ENCODE measurements around the gene CDX1.

Gene CDX1

GRCh38 chr5:150131978-150132694, 34.4 kb upstream of the CDX1 start:
- no peak for DNase-seq

DNA sequence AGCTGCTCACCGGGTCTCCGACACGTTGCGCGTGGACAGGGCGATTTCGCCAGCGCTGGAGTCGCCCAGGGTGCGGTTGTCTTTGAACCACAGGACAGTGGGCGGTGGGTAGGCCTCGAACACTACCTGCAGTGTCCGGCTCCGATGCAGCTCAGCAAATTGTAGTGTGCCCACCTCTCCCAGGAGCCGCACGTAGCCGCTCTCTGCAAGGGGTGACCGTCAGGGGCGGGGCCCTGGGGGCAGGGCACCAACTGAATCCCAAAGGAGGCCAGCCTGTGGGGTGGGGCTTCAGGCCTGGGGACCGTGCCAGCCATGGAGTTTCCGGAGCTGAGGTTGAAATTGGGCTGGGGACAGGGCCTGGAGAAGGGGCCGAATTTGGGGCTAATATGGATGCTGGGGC, 33.8 kb upstream of the CDX1 start:
- DNase-seq, result no peak

DNA sequence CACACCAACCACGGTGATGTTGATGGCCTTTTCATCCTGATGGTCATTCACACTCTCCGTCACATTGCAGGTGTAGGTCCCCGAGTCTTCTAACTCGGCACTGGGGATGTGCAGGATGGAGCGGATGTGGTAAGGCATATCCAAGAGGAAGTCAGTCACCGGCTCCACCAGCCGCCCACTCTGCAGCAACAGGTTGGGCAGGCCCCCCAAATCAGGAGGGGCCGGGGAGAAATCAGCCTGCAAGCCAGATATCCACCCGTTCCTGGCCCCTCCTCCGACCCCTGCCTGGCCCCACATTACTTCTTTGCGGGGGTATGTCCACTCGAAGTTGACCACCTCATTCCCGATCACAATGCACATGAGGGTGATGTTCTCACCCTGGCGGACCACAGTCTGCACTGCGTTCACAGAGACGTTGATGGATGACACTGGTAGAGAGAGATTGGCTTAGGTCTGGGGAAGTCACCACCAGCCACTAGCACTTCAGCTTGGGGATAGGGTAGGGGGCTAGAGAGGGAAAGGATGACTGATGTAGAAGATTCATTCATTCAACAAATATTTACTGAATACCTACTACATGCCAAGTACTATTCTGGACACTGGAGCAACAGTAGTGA, 32.9 kb upstream of the CDX1 start:
- DNase-seq, result no peak

DNA sequence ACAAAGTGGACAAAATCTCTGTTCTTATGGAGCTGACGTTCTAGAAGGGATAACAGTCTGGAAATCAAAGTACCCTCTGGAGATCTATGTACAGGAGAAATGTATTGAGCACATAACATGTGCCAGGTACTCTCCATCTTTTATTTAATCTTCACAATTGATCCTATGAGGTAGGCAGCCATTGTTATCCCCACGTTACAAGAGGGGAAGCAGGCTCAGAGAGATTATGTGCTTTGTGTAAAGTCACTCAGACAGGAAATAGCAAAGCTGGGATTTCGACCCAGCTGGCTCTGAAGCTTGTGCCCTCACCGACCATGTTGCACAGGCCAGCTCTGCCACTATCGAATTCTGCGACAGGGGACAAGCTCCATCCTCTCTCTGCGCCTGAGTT, 32.4 kb upstream of the CDX1 start:
- no peak for DNase-seq

DNA sequence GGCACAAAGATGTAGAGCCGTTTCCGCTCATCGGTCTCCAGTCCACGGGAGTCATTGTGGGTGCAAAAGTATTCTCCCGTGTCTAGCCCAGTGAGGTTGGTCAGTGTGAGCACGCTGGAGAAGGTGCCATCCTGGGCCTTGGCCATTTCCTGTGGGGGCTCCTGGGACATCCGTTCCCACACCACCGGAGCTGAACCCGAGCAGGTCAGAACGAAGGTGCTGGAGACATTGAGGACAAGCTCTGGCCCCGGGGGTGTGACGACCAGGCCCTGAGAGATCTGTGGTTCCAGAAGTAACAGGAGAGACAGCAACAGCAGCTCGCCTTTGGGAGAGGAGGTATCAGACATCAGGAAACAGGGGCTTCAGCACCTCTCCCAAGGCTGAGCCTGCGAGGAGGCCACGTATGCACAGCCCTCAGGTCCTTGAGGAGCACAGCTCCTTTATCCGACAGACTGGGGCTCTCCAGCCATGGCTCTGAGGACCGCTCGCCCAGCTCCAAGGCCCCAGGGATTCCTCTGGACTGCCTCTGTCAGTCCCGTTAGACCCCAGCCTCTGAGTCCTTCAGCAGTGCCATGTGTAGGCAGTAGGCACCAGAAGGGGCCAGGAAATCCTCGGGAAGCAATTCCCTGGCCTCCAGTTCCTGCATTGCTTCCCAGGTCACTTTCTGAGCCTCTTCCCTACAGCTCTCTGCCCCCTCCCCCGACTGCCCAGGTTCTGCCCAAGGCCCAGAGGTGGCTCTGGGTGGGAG, 30.8 kb upstream of the CDX1 start:
- no peak for DNase-seq

DNA sequence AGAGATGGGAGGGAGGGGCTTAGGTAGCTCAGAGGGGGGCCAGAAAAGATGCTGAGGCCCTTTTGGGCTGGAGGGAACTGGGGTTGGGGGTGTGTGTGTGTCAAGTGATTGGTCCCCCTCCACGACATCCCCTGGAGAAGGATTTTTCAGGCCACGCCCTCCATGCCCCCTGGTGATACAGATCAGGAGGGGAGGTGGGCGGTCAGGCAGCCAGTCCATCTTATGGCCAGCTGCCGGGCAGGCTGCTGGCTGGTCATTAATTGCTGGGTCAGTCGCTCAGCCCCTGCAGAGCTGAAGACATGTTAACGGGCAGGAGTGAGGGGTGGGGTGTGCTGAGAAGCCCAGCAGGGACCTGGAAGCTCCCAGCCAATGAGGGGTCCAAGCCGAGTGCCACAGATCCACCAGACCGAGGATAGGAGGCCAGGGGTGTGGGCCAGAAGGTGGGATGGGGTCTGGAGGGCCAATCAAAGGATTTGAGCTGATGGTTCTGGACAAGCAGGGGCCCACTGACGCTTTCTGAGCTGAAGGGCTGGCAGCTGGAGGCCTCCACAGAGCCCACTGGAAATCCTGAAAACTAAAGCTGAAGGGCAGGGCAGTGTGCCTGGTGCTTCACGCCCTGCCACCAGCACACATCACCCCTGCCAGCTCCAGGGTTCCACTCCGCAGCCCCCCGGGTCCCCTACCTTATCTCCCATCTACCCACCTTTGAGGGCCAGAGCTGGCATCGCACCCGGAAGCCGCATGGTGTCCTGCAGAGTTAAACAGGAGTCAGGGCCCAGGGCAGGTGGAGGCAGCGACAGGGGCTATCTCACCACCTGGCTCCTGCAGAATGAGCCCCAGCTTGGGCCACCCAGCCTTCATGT, 30.0 kb upstream of the CDX1 start:
- DNase-seq, result no peak

DNA sequence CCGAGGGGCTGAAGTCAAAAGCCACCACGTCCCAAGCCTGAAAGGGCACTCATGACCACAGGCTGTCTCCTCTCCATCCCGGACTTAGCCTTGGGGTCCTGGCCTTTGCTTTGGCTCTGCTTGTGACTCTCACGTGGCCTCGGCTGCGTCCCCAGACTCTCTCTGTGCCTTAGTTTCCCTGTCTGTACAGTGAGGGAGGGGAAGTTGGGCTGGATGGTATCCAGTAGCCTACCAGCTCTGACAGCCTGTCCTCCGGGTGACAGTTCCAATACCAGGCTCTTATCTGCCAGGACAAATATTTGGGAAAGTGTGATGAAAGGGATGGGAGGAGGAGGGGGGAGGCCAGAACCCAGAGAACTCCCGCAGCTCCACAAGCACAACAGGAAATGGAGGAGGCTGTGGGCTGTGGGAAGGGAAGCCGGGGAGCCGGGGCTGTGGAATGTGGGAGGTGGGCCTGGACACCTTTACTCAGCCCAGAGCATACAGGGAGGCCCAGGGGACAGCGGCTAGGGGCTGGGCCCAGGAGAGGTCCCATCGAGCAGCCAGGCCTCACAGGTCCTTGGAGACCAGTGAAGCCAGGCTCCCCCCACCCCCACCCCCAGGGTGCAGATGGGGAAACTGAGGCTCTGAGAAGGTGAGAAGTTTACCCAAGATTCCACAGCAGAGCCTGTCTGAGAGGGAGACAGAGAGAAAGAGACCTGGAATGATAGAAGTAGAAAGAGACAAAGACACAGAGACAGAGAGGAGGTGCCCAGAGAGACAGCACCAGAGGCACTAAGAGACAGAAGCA, 29.2 kb upstream of the CDX1 start:
- no peak for DNase-seq

DNA sequence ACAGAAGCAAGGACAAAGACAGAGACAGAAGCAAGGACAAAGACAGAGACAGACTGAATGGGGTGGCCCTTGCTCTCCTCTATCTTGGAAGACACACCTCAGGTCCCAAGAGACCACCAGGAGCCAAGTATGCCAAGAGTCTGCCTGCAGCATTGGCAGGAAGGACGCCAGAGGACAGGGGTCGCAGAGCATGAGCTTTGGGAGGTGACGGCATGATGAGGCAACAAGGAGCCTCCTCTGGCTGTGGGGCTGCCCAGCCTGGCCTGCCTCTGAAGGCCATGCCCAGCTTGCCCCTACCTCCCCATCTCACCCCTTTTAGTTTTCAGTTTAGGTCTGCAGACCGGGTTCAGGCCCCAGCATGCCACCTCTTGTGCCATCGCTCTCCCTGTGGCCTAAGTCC, 28.6 kb upstream of the CDX1 start:
- no peak for DNase-seq

DNA sequence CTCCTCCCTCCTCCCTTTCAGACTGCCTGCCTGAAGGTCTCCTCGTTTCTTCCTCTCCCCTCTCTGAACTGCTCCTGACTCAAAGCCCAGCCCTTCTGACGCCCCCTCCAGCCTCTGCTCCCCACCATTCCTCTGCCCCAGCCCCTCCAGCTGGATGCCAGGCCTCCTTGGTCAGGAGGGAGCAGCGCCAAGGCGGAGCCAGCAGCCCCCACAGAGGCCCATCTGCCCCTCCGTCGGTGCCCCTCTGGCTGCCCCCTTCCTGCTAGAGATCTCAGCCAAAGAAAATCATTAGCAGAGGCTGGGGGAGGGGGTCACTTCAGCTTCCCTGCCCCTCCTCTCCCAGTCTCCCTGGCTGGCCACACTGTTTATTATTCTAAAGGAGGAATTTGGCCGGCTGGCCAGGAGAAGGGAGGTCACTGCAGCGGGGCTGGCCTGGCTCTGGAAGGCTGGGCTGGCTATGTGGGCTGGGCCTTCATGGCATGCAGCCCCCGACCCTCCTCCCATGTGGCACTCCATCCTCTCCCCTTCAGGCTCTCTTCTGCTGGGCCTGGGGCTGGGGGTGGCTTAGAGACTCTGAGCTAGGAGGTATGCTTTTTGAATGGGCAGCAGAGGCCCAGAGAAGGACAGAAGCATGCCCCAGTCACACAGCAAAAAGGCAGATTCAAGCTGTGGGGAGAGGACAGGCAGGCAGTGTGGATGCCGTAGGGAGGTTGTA, 27.9 kb upstream of the CDX1 start:
- no peak for DNase-seq

- no peak for DNase-seq
Observed at GRCh38 chr5:150139334-150139733, 27.2 kb upstream of the CDX1 start.

DNA sequence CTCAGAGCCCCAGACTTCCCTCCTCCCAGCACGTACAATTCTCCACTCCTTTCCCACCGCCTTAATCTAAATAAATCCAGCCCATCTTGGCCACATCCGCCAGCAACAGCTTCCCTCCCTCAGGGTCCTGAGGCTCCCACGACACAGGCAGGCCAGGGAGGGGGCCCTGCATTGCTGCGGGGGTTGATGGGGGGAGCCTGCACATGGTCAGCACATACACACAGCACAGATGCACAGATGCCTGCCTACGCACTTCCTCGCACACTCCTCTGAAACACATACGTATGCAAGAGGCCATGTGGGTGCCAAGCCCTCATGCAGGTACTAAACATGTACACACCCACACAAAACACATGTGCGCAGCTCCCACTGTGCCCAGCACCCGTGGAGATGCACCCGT, 25.7 kb upstream of the CDX1 start:
- DNase-seq, result no peak

- DNase-seq, result no peak
Observed at GRCh38 chr5:150141544-150142184, 24.9 kb upstream of the CDX1 start.

- DNase-seq, result no peak
Observed at GRCh38 chr5:150142185-150142958, 24.2 kb upstream of the CDX1 start.

DNA sequence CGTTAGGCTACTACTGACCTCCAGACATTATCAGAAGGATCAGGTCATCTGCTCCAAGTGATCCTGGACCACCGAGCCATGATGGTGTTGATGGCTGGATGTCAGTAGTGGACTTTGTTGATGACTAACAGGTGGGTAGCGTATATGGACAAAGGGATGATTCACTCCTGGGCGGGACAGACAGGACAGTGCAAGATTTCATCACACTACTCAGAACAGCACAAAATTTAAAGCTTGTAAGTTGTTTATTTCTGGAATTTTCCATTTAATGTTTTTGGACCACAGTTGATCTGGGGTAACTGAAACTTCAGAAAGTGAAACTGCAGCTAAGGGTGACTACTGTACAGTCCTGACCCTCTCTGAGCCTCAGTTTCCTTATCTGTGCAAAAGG, 23.6 kb upstream of the CDX1 start:
- no peak for DNase-seq

DNA sequence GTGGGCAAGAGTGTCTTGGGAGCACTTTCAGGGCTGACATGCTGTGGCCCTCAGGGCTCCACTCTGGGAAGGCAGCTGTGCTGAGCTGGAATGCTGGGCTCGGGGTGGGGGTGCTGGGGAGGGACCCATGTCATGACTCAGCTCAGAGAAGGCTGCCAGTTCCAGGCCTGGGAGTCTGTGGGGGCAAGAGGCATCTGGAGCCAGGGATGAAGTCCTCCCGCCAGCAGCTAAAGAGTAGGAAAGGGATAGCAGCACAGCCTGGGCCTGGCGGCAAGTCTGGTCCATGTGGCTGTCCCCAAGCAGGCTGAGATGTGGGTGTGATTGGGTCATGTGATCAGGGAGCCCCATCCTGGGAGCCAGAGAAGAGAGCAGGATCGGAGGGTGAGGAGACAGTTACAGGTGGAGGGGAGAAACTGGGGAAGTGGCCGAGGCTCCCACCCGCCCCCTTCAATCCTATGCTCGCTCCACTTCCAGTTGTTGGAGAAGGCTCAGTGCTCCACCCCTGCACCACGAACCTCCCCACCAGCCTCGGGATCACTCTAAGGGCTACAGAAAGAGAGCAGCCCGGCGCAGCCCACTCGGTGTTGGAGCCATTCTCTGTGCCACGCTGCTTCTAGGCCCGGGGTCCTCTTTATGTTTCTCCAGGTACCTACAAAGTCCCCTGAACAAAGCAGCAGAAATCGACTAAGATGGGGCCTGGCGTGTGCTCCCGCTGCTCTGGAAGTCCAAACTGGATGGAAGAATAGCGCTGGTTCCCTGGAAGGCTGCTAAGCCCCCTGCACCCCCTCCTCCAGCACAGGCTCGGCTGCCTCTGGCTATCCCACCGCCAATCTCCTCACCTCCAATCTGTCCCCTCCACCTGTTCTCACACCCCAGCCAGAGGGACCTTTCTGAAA, 23.0 kb upstream of the CDX1 start:
- DNase-seq, result no peak

- no peak for DNase-seq
Observed at GRCh38 chr5:150144246-150144801, 22.3 kb upstream of the CDX1 start.

- no peak for DNase-seq
Observed at GRCh38 chr5:150144879-150145278, 21.7 kb upstream of the CDX1 start.

DNA sequence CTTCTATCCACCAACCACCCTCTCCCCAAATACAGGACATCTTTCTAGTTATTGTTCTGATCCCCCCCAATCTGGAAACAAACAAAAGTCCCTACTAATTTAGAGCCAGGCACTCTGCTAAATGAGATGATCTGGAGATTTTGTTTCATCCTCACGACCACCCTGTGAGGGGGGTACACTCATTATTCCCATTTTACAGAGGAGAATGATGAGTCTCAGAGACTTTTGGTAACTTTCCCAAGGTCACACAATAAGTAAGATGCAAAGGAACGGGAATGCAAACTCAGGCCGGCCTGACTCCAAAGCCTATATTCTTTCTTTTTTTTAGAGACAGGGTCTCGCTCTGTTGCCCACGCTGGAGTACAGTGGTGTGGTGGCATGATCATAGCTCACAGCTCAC, 20.3 kb upstream of the CDX1 start:
- DNase-seq, result no peak
